ENCODE measurements around the gene UST. TPM values are rescaled to one million over a fixed set of nuclear protein-coding genes. Genes with fewer than 3 reads are reported as not detected.
"Not testable (repeated sequence)": the region's sequence is repeated elsewhere in the genome, so short reads cannot be mapped to it uniquely, and the experiment has no call there.

The UST gene
- total RNA-seq, 2 experiments from 2014 or later: 1.4 to 4.1 TPM

DNA sequence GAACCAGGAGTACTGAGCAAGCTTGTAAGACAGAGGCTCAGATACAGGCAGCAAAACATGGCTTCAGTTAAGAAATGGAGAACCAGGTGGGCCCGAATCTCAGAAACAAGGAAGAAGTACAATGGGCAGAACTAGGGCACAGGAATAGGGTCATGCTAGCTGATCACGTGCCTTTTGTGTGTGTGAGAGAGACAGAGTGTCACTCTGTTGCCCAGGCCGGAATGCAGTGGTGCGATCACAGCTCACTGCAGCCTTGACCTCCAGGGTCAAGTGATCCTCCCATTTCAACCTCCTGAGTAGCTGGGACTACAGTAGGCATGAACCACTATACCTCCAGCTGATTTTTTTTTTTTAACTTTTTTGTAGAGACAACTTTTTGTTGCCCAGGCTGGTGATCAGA lies 257.8 kb downstream of the UST start:
- no peaks in the 10 kb centered on the region for H3K36me3 ChIP-seq (ENCODE audit: insufficient read depth, low read length)
- CTCF ChIA-PET (ENCODE audit: unreplicated experiment): no interaction called here
- no peaks in the 10 kb centered on the region for H3K79me2 ChIP-seq (ENCODE audit: insufficient read depth, low read depth, low read length)
- BruUV-seq (replicated peaks): no TSS peak
- TF ChIP-seq, protein P1, sequence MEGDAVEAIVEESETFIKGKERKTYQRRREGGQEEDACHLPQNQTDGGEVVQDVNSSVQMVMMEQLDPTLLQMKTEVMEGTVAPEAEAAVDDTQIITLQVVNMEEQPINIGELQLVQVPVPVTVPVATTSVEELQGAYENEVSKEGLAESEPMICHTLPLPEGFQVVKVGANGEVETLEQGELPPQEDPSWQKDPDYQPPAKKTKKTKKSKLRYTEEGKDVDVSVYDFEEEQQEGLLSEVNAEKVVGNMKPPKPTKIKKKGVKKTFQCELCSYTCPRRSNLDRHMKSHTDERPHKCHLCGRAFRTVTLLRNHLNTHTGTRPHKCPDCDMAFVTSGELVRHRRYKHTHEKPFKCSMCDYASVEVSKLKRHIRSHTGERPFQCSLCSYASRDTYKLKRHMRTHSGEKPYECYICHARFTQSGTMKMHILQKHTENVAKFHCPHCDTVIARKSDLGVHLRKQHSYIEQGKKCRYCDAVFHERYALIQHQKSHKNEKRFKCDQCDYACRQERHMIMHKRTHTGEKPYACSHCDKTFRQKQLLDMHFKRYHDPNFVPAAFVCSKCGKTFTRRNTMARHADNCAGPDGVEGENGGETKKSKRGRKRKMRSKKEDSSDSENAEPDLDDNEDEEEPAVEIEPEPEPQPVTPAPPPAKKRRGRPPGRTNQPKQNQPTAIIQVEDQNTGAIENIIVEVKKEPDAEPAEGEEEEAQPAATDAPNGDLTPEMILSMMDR (conservative IDR thresholded peaks at IDR 0.05; ENCODE audit: low read length): no peak
- no peak for TF ChIP-seq EZH2phosphoT487 (IDR thresholded peaks at IDR 0.05; ENCODE audit: borderline replicate concordance, low read depth, low read length)
- intact Hi-C loops (cut with micrococcal nuclease; ENCODE audit: unreplicated experiment): no loop called here
- peaks cover 11% of the 10 kb centered on the region; the same call in 1 of the 2 replicates for H3K9me3 ChIP-seq (ENCODE audit: low read length)
- no peak overlapping the region for H3K27ac ChIP-seq (ENCODE audit: low read depth, low read length, poor library complexity, severe bottlenecking)
- no peak overlapping the region for H3K4me2 ChIP-seq (ENCODE audit: low read length)
- no peaks in the 10 kb centered on the region for H3K4me1 ChIP-seq (ENCODE audit: insufficient read depth, low read length, poor library complexity, severe bottlenecking)
- no peaks in the 10 kb centered on the region for H3K9me2 ChIP-seq (ENCODE audit: insufficient read depth, low read length)
- no peaks in the 10 kb centered on the region for H4K20me1 ChIP-seq (ENCODE audit: insufficient read depth, low read length)
- no peak overlapping the region for H3K4me3 ChIP-seq (ENCODE audit: low read depth, low read length, poor library complexity, severe bottlenecking)
- no peak for DNase-seq (ENCODE audit: low spot score)
- POLR2A ChIA-PET: interaction anchor here (0.6 to 2.0 kb wide), 5 partner anchors 9 to 80 kb away, joined by 3 to 6 read pairs (median 4); no protein-coding TSS in a partner anchor
- no peak overlapping the region for H2AFZ ChIP-seq (ENCODE audit: low read length)

DNA sequence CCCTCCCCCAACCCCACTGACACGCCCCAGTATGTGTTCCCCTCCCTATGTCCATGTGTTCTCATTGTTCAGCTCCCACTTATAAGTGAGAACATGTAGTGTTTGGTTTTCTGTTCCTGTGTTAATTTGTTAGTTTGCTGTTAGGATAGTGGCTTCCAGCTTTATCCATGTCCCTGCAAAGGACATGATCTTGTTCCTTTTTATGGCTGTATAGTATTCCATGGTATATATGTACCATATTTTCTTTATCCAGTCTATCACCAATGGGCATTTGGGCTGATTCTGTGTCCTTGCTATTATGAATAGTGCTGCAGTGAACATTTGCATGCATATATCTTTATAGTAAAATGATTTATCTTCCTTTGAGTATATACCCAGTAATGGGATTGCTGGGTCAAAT lies 259.4 kb downstream of the UST start:
- H3K4me3 ChIP-seq (ENCODE audit: low read depth, low read length, poor library complexity, severe bottlenecking); intact Hi-C loops (cut with micrococcal nuclease; ENCODE audit: unreplicated experiment); CTCF ChIA-PET (ENCODE audit: unreplicated experiment); H2AFZ ChIP-seq (ENCODE audit: low read length); H3K9me3 ChIP-seq (ENCODE audit: low read length); BruUV-seq (replicated peaks); H3K4me2 ChIP-seq (ENCODE audit: low read length); DNase-seq (ENCODE audit: low spot score); H3K79me2 ChIP-seq (ENCODE audit: insufficient read depth, low read depth, low read length); H3K9me2 ChIP-seq (ENCODE audit: insufficient read depth, low read length); H3K36me3 ChIP-seq (ENCODE audit: insufficient read depth, low read length); H4K20me1 ChIP-seq (ENCODE audit: insufficient read depth, low read length); H3K4me1 ChIP-seq (ENCODE audit: insufficient read depth, low read length, poor library complexity, severe bottlenecking); H3K27ac ChIP-seq (ENCODE audit: low read depth, low read length, poor library complexity, severe bottlenecking): not testable (repeated sequence)
- POLR2A ChIA-PET: interaction anchor here (0.6 kb wide), 1 partner anchor 20 kb away, joined by 4 read pairs; no protein-coding TSS in a partner anchor

DNA sequence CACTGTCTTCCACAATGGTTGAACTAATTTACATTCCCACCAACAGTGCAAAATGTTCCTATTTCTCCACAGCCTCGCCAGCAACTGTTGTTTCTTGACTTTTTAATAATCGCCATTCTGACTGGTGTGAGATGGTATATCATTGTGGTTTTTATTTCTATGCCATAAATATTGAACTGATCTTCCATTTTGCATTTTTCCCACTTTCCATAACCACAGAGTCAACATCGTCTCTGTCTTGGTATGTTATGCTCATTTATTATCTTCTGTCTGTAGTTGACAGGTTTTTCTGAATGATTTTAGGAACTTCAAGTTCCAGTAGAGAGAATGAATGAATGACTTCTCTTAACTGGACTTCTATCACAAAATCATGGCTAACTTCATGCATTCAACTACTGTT lies 259.8 kb downstream of the UST start:
- H3K4me1 ChIP-seq (ENCODE audit: insufficient read depth, low read length, poor library complexity, severe bottlenecking): no peaks in the 10 kb centered on the region

More for the DNA sequence above, 259.8 kb downstream of the UST start:
- BruUV-seq (replicated peaks): no TSS peak
- H3K4me2 ChIP-seq (ENCODE audit: low read length): no peak overlapping the region
- H3K9me2 ChIP-seq (ENCODE audit: insufficient read depth, low read length): no peaks in the 10 kb centered on the region
- ChIA-PET CTCF (ENCODE audit: unreplicated experiment) (no interaction called here), POLR2A (interaction anchor here (0.6 kb wide), 2 partner anchors 12 to 302 kb away, joined by 3 to 4 read pairs; no protein-coding TSS in a partner anchor)
- no peak for DNase-seq (ENCODE audit: low spot score)
- H4K20me1 ChIP-seq (ENCODE audit: insufficient read depth, low read length): no peaks in the 10 kb centered on the region
- no peak overlapping the region for H2AFZ ChIP-seq (ENCODE audit: low read length)
- TF ChIP-seq, protein P1 (conservative IDR thresholded peaks at IDR 0.05; ENCODE audit: low read length): no peak
- TF ChIP-seq EZH2phosphoT487 (IDR thresholded peaks at IDR 0.05; ENCODE audit: borderline replicate concordance, low read depth, low read length): no peak
- intact Hi-C loops (cut with micrococcal nuclease; ENCODE audit: unreplicated experiment): no loop called here
- no peaks in the 10 kb centered on the region for H3K79me2 ChIP-seq (ENCODE audit: insufficient read depth, low read depth, low read length)
- H3K27ac ChIP-seq (ENCODE audit: low read depth, low read length, poor library complexity, severe bottlenecking): no peak overlapping the region
- no peak overlapping the region for H3K4me3 ChIP-seq (ENCODE audit: low read depth, low read length, poor library complexity, severe bottlenecking)
- H3K36me3 ChIP-seq (ENCODE audit: insufficient read depth, low read length): no peaks in the 10 kb centered on the region
- peaks cover 4% of the 10 kb centered on the region; the same call in 1 of the 2 replicates for H3K9me3 ChIP-seq (ENCODE audit: low read length)

All from OCI-LY7 (cell line).